A673 (cell line): Measurements from ENCODE around the gene PIK3C2B.

Experiments
- EZH2 ChIP-seq: fragments of 200-600 bp; sonication (generic); IDR thresholded peaks from 2 replicates; pipeline ENCODE4 v1.6.1; 2017; ENCODE audit warnings: borderline replicate concordance, low read depth, mild to moderate bottlenecking, mixed read lengths, antibody characterized with exemption, low read length; ENCODE audit not compliant: poor library complexity, severe bottlenecking
- TF ChIP-seq, protein P1 (sequence below): fragments of 300-800, 200-600 bp; sonication (generic); conservative IDR thresholded peaks from 2 replicates; pipeline ENCODE4 v1.5.1; 2017; ENCODE audit warnings: low read depth, mild to moderate bottlenecking, antibody characterized with exemption, low read length, moderate library complexity, mixed read lengths

DNA sequence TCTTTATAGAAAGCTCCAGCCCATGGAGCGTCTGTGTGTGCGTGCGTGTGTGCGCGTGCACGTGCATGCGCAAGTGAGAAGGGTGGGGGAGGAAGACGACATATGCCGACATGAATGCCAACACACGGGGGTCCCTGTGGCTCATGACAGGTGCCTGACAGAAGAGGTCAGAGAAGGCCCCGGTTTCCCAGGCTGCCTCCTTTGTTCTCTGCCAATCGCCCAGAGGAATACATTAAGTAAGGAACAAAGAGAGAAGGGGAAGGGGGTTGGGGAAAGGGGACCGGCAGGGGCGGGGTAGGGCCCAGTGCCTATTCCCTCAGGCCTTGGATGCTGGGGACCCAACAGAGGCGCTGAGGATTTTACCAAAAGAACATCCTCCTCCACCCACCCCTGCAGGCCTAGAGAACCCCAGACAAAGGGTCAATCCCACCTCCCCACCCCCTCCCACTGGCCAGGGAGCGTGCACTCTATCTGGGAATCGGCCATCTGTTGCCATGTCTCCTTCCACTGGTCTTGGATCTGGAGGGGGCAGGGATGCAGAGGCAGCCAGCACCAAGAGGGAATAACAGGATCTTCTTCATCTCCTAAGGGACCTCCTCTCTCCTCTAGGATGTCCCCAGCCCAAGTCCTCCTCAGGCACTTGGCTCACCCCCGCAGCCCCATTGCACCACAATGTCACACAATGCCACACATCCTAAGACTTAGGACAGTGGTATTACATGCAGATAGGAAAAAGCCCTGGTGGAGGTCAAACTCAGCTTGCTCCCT lies 39.4 kb downstream of the PIK3C2B start:
- TF ChIP-seq, protein P1, sequence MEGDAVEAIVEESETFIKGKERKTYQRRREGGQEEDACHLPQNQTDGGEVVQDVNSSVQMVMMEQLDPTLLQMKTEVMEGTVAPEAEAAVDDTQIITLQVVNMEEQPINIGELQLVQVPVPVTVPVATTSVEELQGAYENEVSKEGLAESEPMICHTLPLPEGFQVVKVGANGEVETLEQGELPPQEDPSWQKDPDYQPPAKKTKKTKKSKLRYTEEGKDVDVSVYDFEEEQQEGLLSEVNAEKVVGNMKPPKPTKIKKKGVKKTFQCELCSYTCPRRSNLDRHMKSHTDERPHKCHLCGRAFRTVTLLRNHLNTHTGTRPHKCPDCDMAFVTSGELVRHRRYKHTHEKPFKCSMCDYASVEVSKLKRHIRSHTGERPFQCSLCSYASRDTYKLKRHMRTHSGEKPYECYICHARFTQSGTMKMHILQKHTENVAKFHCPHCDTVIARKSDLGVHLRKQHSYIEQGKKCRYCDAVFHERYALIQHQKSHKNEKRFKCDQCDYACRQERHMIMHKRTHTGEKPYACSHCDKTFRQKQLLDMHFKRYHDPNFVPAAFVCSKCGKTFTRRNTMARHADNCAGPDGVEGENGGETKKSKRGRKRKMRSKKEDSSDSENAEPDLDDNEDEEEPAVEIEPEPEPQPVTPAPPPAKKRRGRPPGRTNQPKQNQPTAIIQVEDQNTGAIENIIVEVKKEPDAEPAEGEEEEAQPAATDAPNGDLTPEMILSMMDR, result no peak
- no peak for TF ChIP-seq EZH2
